PC-3 (cell line): ENCODE data around the gene TNFRSF25. TPM values are rescaled to one million over a fixed set of nuclear protein-coding genes. Genes with fewer than 3 reads are reported as not detected.

Experiments
- ATAC-seq: fragments of 200-7000 bp; cut with Tn5 transposase; 2 replicates; pipeline ENCODE4 v1.9.1; 2020; ENCODE audit warnings: mild to moderate bottlenecking, moderate library complexity
- BruUV-seq: library from RNA; stranded (reverse); fragments of 400-500 nt; replicated peaks from 2 replicates; lab custom pipeline; 2021; lab: Mats Ljungman, UMichigan
- CTCF ChIA-PET: fragments of 300-600 bp; sonication (Branson Sonifier 250); formaldehyde crosslinking; loops from one replicate; lab custom pipeline; 2022; ENCODE audit warnings: antibody characterized with exemption; lab: Charles Lee
- POLR2A ChIA-PET: fragments of 300-600 bp; sonication (Branson Sonifier 250); formaldehyde crosslinking; loops from one replicate; lab custom pipeline; 2022; ENCODE audit warnings: antibody characterized with exemption; ENCODE audit not compliant: unreplicated experiment; lab: Charles Lee
- DNase-seq: peaks from one replicate; pipeline ENCODE4 v3.0.0-alpha.2; 2015
- H2AFZ ChIP-seq: fragments of 300-600 bp; sonication (generic); 2 replicates; pipeline ENCODE4 v1.6.0; 2016; ENCODE audit warnings: antibody characterized with exemption, low read length
- H3F3A ChIP-seq: fragments of 300-600 bp; sonication (generic); one replicate; pipeline ENCODE4 v1.6.0; 2017; ENCODE audit warnings: antibody characterized with exemption, low read length, control low read depth, mild to moderate bottlenecking; ENCODE audit not compliant: unreplicated experiment
- H3K27ac ChIP-seq: fragments of 300-600 bp; sonication (generic); 2 replicates; pipeline ENCODE4 v1.5.1; 2016; ENCODE audit warnings: mild to moderate bottlenecking, low read length
- H3K27me3 ChIP-seq: fragments of 300-600 bp; sonication (generic); 2 replicates; pipeline ENCODE4 v1.6.1; 2016; ENCODE audit warnings: low read length, mixed read lengths
- H3K36me3 ChIP-seq: fragments of 300-600 bp; sonication (generic); 2 replicates; pipeline ENCODE4 v1.6.1; 2016; ENCODE audit warnings: low read depth, mixed run types, low read length, mixed read lengths
- H3K4me1 ChIP-seq: fragments of 300-600 bp; sonication (generic); 2 replicates; pipeline ENCODE4 v1.5.1; 2016; ENCODE audit warnings: low read length; ENCODE audit not compliant: insufficient read depth
- H3K4me2 ChIP-seq: fragments of 300-600 bp; sonication (generic); 2 replicates; pipeline ENCODE4 v1.6.0; 2016; ENCODE audit warnings: low read length
- H3K4me3 ChIP-seq: fragments of 300-600 bp; sonication (generic); 2 replicates; pipeline ENCODE4 v1.5.1; 2016; ENCODE audit warnings: mild to moderate bottlenecking, low read length, mixed read lengths
- H3K79me2 ChIP-seq: fragments of 300-600 bp; sonication (generic); 2 replicates; pipeline ENCODE4 v1.6.1; 2017; ENCODE audit warnings: low read length, mixed read lengths
- H3K9ac ChIP-seq: fragments of 300-600 bp; sonication (generic); 2 replicates; pipeline ENCODE4 v1.6.0; 2016; ENCODE audit warnings: mild to moderate bottlenecking, low read length
- H3K9me2 ChIP-seq: fragments of 300-600 bp; sonication (generic); replicated peaks from 2 replicates; pipeline ENCODE4 v1.6.1; 2016; ENCODE audit warnings: mixed run types, low read length, mixed read lengths
- H3K9me3 ChIP-seq: fragments of 300-600 bp; sonication (generic); 2 replicates; pipeline ENCODE4 v1.6.1; 2016; ENCODE audit warnings: low read length, mixed read lengths
- H4K20me1 ChIP-seq: fragments of 300-600 bp; sonication (generic); 2 replicates; pipeline ENCODE4 v1.6.1; 2016; ENCODE audit warnings: low read length, mixed read lengths
- EZH2 ChIP-seq: fragments of 300-600 bp; sonication (generic); IDR thresholded peaks from one replicate; pipeline ENCODE4 v1.6.1; 2017; ENCODE audit warnings: antibody characterized with exemption, mild to moderate bottlenecking, low read length; ENCODE audit not compliant: unreplicated experiment
- EZH2phosphoT487 ChIP-seq: fragments of 300-600 bp; sonication (generic); IDR thresholded peaks from 2 replicates; pipeline ENCODE4 v1.6.1; 2018; ENCODE audit warnings: mild to moderate bottlenecking, antibody characterized with exemption, low read length, borderline replicate concordance
- intact Hi-C: fragments of 100-400 bp; cut with micrococcal nuclease; formaldehyde crosslinking; loops from 2 replicates; pipeline ENCODE4 v1.9.0; 2023
- total RNA-seq: library from RNA; depleted of rRNA; stranded (reverse); fragments of >200 nt; gene quantifications from 2 replicates; pipeline ENCODE4 v1.2.3, GENCODE V29; 2014
- TF ChIP-seq, protein P1 (sequence below): fragments of 300-600 bp; sonication (generic); conservative IDR thresholded peaks from 2 replicates; pipeline ENCODE4 v1.5.1; 2017; ENCODE audit warnings: antibody characterized with exemption, low read depth, mild to moderate bottlenecking, low read length

Gene TNFRSF25
- total RNA-seq, 1 experiment from 2014 or later: 42.5 TPM

DNA sequence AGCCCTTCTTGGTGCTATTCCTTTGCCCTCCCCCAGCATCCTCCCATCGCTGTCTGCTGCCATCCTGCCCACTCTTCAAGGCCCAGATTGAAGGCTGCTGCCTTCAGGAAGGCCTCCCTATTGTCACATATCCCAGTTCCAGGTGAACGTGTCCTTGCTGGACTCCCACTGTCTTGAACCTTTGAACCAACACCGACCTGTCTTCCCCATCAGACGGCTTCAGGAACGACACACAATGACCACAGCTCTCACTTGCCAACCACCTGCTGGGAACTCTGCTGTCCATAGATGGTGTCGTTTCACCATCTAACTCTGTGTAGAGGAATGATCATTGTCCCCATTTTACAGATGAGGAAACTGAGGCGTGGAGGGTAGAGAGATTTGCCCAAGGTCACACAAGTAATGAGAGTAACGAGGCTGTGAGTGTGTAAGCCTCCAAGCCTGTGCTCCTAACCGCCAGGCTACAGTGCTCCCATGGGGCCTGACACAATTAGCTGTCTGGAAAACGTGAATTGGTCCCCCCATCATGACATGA is 35.4 kb upstream of the TNFRSF25 start:
- Histone ChIP-seq H2AFZ (no peak overlapping the region), H3K27ac (no peak overlapping the region), H3K36me3 (no peaks in the 10 kb centered on the region), H3K9me2 (no peaks in the 10 kb centered on the region), H3K4me3 (no peak overlapping the region), H4K20me1 (no peaks in the 10 kb centered on the region), H3K9me3 (no peaks in the 10 kb centered on the region), H3K27me3 (no peaks in the 10 kb centered on the region), H3K4me2 (no peak overlapping the region), H3K79me2 (peaks cover 3% of the 10 kb centered on the region; the same call in 1 of the 2 replicates), H3K4me1 (peaks cover 9% of the 10 kb centered on the region), H3K9ac (no peak overlapping the region), H3F3A (no peaks in the 10 kb centered on the region)
- POLR2A ChIA-PET: no interaction called here
- BruUV-seq: no TSS peak
- no peak for ATAC-seq
- intact Hi-C loops: no loop called here
- CTCF ChIA-PET: interaction anchor here (0.6 kb wide), 1 partner anchor 388 kb away, joined by 3 read pairs; no protein-coding TSS in a partner anchor
- DNase-seq: no peak
- TF ChIP-seq EZH2phosphoT487 (no peak), EZH2 (no peak)
- TF ChIP-seq, protein P1, sequence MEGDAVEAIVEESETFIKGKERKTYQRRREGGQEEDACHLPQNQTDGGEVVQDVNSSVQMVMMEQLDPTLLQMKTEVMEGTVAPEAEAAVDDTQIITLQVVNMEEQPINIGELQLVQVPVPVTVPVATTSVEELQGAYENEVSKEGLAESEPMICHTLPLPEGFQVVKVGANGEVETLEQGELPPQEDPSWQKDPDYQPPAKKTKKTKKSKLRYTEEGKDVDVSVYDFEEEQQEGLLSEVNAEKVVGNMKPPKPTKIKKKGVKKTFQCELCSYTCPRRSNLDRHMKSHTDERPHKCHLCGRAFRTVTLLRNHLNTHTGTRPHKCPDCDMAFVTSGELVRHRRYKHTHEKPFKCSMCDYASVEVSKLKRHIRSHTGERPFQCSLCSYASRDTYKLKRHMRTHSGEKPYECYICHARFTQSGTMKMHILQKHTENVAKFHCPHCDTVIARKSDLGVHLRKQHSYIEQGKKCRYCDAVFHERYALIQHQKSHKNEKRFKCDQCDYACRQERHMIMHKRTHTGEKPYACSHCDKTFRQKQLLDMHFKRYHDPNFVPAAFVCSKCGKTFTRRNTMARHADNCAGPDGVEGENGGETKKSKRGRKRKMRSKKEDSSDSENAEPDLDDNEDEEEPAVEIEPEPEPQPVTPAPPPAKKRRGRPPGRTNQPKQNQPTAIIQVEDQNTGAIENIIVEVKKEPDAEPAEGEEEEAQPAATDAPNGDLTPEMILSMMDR: no peak

DNA sequence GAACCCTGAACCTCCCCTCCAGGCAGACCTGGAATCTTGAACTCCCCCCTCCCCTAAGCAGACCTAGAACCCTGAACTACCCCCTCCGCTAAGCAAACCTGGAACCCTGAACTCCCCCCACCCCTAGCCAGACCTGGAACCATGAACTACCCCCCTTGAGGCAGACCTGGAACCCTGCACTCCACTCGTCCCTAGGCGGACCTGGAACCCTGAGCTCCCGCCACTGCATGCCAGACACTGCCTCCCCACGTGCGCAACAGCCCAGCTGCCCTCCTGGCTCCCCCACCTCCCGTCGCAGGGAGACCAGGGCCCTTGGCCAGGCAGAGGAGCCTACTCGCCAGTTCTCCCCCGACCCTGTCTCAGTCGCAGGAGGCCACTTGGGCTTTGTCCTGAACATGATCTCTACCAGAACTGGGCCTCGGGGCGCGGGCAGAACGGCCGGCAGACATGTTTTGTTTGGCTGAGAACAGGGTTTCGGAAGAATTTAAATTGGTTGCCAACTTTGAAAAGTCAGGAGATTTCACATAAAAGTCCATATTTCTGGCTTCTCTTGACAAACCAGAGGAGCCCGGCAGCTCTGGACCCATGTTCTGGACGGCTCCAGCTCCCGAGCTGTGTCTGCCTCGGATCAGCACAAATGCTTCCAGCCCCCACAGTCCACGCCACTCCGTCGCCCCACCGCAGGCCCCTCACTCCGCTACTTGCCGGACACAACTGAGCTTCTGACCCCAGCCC is 34.7 kb upstream of the TNFRSF25 start:
- H3K9me3 ChIP-seq: no peaks in the 10 kb centered on the region
- TF ChIP-seq, protein P1: no peak
- TF ChIP-seq EZH2: no peak
- no peak for TF ChIP-seq EZH2phosphoT487
- no peak overlapping the region for H3K4me2 ChIP-seq
- no peaks in the 10 kb centered on the region for H3F3A ChIP-seq
- H4K20me1 ChIP-seq: no peaks in the 10 kb centered on the region
- H3K9ac ChIP-seq: no peak overlapping the region
- BruUV-seq: no TSS peak
- H3K27me3 ChIP-seq: no peaks in the 10 kb centered on the region
- peaks cover 15% of the 10 kb centered on the region for H3K4me1 ChIP-seq
- ATAC-seq: no peak
- CTCF ChIA-PET: no interaction called here
- H3K4me3 ChIP-seq: no peak overlapping the region
- peaks cover 3% of the 10 kb centered on the region; the same call in 1 of the 2 replicates for H3K79me2 ChIP-seq
- H2AFZ ChIP-seq: no peak overlapping the region
- H3K9me2 ChIP-seq: no peaks in the 10 kb centered on the region
- POLR2A ChIA-PET: no interaction called here
- no peak overlapping the region for H3K27ac ChIP-seq
- DNase-seq: no peak
- intact Hi-C loops: no loop called here
- H3K36me3 ChIP-seq: no peaks in the 10 kb centered on the region

DNA sequence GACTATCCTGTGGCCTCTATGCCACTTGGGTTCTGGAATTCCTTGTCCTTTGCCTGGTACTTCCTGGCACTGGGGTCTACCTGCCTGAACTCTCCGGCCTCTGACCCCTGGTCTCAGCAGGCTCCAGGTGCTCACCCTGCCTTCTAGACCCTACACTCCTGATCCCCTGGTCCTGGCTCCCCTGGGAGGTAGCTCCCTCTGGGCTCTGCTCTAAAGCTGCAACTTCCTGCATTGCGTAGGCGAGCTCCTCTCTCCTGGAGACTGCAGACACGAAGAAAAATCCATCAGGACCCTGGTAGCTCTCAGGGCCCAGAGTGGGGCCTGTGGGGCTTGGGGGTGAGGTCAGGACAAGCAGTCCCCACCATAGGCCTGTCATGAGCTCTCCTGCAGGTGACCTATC is 33.3 kb upstream of the TNFRSF25 start:
- no peak for DNase-seq
- intact Hi-C loops: no loop called here
- Histone ChIP-seq H3K79me2 (peaks cover 3% of the 10 kb centered on the region; the same call in 1 of the 2 replicates), H3K9me2 (no peaks in the 10 kb centered on the region), H3K36me3 (no peaks in the 10 kb centered on the region), H3K27ac (no peak overlapping the region), H3K4me1 (peaks cover 15% of the 10 kb centered on the region), H3F3A (no peaks in the 10 kb centered on the region), H2AFZ (no peak overlapping the region), H3K4me2 (no peak overlapping the region), H3K9ac (no peak overlapping the region), H3K4me3 (no peak overlapping the region), H4K20me1 (no peaks in the 10 kb centered on the region), H3K27me3 (no peaks in the 10 kb centered on the region), H3K9me3 (no peaks in the 10 kb centered on the region)
- TF ChIP-seq EZH2phosphoT487 (no peak), EZH2 (no peak)
- TF ChIP-seq, protein P1: no peak
- ATAC-seq: no peak
- POLR2A ChIA-PET: no interaction called here
- no TSS peak for BruUV-seq
- CTCF ChIA-PET: no interaction called here
